Adipose tissue (tissue), 3 donors: ENCODE results near the gene C1QTNF5. TPM values are rescaled to one million over a fixed set of nuclear protein-coding genes. Genes with fewer than 3 reads are reported as not detected.

Experiments used
- H3K27ac ChIP-seq: one replicate; pipeline ENCODE4 v1.5.1; 2013; ENCODE audit warnings: low read depth, low read length
- WGBS, 3 donors: extraction: QIAGEN DNeasy Blood & Tissue Kit; methylation state at CpG; one replicate each; pipeline ENCODE4 v1.1.7; 2013; 5-methylcytosine and 5-hydroxymethylcytosine counted together
- polyA plus RNA-seq, 3 donors: library from polyadenylated mRNA; stranded (reverse); fragments of 200-250 nt; gene quantifications; one replicate each; pipeline ENCODE4 v1.2.3, GENCODE V29; 2013
- donor health status: healthy with polysubstance abuse.
- donor health status: Bipolar disorder and iron deficiency.
- donor health status: healthy.

C1QTNF5 gene
- polyA plus RNA-seq, 3 donors: 13.1 to 45.3 (median 26.5) TPM

- 46 to 51% (median 46%) methylated on average over 11 of the region's 11 CpGs for WGBS, 3 donors
- no peak overlapping the region for H3K27ac ChIP-seq
Measured at GRCh38 chr11:119374632-119375336, 34.1 kb upstream of the C1QTNF5 start.

- 43 to 53% (median 52%) methylated on average over 5 of the region's 5 CpGs for WGBS, 3 donors
- no peak overlapping the region for H3K27ac ChIP-seq
Measured at GRCh38 chr11:119373921-119374631, 33.4 kb upstream of the C1QTNF5 start.

GRCh38 chr11:119373059-119373920, 32.6 kb upstream of the C1QTNF5 start:
- 76 to 88% (median 77%) methylated on average over 23 of the region's 23 CpGs for WGBS, 3 donors
- no peak overlapping the region for H3K27ac ChIP-seq

- H3K27ac ChIP-seq: no peak overlapping the region
- WGBS, 3 donors: 86 to 87% (median 87%) methylated on average over 26 of the region's 26 CpGs
Measured at GRCh38 chr11:119372260-119373058, 31.8 kb upstream of the C1QTNF5 start.

- no peak overlapping the region for H3K27ac ChIP-seq
- 44 to 57% (median 56%) methylated on average over 8 of the region's 8 CpGs for WGBS, 3 donors
Measured at GRCh38 chr11:119371778-119372182, 31.1 kb upstream of the C1QTNF5 start.

- no peak overlapping the region for H3K27ac ChIP-seq
- WGBS, 3 donors: 79 to 82% (median 79%) methylated on average over 8 of the region's 8 CpGs
Measured at GRCh38 chr11:119371067-119371601, 30.5 kb upstream of the C1QTNF5 start.

GRCh38 chr11:119370486-119371046, 29.9 kb upstream of the C1QTNF5 start:
- WGBS, 3 donors: 43 to 66% (median 63%) methylated on average over 8 of the region's 8 CpGs
- H3K27ac ChIP-seq: no peak overlapping the region

- no peak overlapping the region for H3K27ac ChIP-seq
- WGBS, 3 donors: 39 to 80% (median 74%) methylated on average over 13 of the region's 13 CpGs
Measured at GRCh38 chr11:119369132-119369925, 28.6 kb upstream of the C1QTNF5 start.

GRCh38 chr11:119368121-119369034, 27.7 kb upstream of the C1QTNF5 start:
- WGBS, 3 donors: 25 to 60% (median 51%) methylated on average over 17 of the region's 17 CpGs

GRCh38 chr11:119367661-119368120, 27.0 kb upstream of the C1QTNF5 start:
- 55 to 61% (median 61%) methylated on average over 9 of the region's 9 CpGs for WGBS, 3 donors
- no peak overlapping the region for H3K27ac ChIP-seq

More at GRCh38 chr11:119368121-119369034, 27.7 kb upstream of the C1QTNF5 start:
- no peak overlapping the region for H3K27ac ChIP-seq

- WGBS, 3 donors: 75 to 84% (median 75%) methylated on average over 11 of the region's 11 CpGs
- H3K27ac ChIP-seq: no peak overlapping the region
Measured at GRCh38 chr11:119366690-119367620, 26.3 kb upstream of the C1QTNF5 start.

- WGBS, 3 donors: 67 to 88% (median 75%) methylated on average over 6 of the region's 6 CpGs
- H3K27ac ChIP-seq: no peak overlapping the region
Measured at GRCh38 chr11:119365071-119365591, 24.4 kb upstream of the C1QTNF5 start.

GRCh38 chr11:119363851-119364590, 23.3 kb upstream of the C1QTNF5 start:
- H3K27ac ChIP-seq: no peak overlapping the region
- 3 to 7% (median 4%) methylated on average over 33 to 88 of the region's 88 CpGs for WGBS, 3 donors
